GM18526 (cell line): ENCODE results near the gene EGFL7.

Experiments
- POLR2A ChIP-seq: IDR thresholded peaks from 3 replicates; pipeline ENCODE4 v1.6.1; 2011; ENCODE audit not compliant: insufficient read length; ENCODE audit errors: extremely low read depth

EGFL7 gene

DNA sequence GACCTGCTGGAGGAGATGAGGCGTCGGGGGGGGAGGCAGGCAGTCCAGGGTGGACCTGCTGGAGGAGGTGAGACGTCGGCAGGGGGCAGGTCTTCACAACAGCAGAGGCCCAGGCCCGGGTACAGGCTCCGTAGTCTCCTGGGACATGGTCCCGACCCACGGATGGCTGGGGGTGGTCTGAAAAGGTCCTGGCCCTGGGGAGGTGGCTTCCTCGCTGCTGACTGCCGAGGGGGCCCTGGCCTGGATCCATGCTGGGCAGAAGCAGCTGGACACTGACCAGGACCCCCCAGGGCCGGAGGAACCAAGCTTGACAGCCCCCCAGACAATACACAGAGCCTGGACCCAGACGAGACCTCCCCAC is 8.5 kb downstream of the EGFL7 start:
- no peak for TF ChIP-seq POLR2A

- no peak for TF ChIP-seq POLR2A
These were observed 9.1 kb downstream of the EGFL7 start for GRCh38 chr9:136671646-136672430.

DNA sequence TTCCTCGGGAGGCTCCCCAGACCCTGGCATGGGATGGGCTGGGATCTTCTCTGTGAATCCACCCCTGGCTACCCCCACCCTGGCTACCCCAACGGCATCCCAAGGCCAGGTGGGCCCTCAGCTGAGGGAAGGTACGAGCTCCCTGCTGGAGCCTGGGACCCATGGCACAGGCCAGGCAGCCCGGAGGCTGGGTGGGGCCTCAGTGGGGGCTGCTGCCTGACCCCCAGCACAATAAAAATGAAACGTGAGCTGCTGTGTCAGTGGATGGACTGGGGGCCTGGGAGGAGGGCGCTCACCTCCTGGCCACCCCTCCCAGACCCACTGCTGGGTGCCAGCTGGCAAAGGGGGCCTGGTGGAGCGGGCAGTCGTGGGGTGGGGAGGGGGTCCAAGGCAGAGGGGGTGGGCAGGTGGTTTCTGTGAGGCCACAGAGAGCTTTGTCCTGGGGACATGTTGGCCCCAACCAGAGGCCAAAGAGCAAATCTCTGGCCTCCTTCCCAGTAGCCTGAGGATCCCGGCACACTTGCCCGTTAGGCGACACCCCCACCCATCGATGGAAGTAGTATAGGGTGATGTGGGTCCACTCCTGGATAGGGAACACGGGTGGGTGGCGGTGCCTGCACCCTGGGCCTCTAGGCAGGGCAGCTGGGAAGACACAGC is 9.8 kb downstream of the EGFL7 start:
- no peak for TF ChIP-seq POLR2A

- TF ChIP-seq POLR2A, result no peak
These were observed 10.6 kb downstream of the EGFL7 start for GRCh38 chr9:136673088-136673974.

DNA sequence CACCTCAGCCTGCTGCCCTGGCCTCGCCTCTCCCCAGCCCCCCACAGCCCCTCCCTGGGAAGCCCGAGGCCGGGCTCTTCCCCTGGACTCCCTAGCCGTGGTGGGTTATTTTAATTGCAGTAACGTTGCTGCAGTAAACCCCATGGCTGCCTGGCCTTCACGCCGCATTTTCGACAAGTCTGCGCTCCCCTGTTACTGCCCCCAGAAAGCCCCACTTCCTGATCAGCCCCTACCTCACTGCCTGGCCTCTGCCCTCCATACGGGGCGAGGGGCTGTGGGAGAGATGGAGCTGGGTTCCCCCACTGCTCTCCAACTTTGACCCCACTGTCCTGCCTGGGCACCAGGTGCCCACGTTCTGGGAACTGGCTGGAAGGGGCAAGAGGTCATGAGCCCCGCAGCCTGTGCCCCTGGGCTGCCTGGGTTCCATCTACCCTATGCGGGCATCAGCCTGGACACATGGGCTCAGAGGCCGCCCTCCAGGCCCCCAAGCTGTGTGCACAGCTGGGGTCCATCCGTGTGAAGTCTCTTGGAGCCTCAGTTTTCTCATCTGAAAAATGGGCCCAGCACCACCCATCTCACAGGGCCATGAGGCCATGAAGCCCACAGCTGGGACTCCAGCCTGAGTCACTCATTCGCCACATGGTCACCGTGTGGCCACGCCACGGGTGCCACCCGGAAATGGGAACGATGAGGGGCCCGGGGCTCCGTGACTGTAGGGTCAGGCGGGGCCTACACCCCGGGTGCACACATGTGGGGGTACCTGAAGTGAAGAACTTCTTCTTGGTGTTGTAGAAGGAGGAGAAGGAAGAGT is 11.5 kb downstream of the EGFL7 start:
- TF ChIP-seq POLR2A, result no peak

- no peak for TF ChIP-seq POLR2A
These were observed 12.2 kb downstream of the EGFL7 start for GRCh38 chr9:136674786-136675349.

GRCh38 chr9:136675477-136676296 is 13.0 kb downstream of the EGFL7 start:
- no peak for TF ChIP-seq POLR2A

DNA sequence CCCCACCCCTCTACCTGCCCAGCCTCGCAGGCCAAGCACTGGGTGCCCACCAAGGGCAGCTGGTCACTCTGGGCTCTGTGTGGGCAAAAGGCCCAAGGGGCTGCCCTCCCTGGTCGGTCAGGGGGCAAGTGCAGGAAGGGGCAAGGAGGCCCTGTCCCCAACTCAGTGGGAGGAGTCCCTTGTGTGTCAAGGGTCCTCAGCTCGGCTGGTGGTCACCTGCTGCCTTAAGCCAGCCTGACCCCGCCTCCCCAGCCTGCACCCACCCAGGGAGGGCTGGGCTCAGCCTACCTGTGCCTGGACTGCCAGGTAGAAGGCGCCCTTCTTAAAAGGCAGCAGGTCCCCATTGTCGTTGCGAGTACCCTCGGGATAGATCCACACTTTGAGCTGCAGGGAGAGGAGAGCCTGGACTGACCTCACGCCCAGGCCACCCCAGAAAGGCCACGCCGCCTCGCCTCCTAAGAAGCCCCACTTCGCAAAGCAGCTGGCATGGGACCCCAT is 13.6 kb downstream of the EGFL7 start:
- TF ChIP-seq POLR2A, result no peak

DNA sequence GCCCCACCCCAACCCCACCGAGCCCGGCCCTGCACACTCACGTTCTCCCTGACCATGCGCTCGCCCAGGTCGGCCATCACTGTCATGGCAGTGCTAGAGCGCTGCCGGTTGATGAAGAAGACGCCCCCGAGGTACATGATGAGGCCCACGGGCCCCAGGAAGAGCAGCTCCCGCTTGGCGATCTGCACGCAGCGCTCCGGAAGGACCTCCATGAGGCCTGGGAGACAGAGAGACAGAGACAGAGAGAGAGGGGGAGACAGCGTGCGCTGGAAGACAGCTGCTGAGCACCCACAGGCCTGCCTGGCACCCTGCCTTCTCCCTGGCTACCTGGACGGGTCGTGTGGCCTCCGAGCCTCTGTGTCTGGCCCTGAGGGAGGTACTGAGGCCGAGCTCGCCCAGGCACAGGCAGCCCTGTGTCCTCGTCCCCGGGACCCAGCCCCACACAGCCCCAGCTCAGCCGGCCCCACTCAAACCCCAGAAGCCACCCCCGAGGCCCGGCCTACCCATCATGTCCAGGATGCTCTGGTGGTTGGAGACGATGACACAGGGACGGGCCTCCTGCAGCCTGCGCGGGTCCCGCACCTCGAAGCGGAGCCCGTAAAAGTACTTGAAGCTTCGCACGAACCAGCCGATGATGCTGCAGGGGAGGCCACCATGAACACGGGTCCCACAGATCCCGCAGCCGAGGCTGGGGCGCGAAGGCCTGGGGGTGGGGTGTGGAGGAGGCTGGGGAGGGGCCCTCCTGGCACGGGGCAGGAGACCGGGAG is 14.4 kb downstream of the EGFL7 start:
- TF ChIP-seq POLR2A, result no peak

DNA sequence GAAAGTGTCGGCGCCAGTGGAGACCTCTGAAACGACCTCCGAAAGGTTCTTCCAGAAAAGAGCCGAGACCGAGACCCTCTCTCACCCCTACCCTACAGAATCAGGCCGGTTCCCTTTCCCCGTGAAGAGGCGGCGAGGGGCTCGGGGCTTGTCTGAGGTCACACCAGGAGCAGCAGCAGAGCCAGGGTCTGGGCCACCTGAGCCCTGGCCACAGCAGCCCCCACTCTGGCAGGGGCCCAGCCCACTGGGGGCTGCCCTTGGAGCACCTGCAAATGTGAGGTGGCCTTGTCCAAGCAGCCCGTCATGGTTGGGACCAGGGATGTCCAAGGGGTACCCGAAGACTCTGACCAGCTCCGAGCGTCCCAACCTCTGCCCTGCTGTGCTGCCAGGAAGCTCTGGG is 15.3 kb downstream of the EGFL7 start:
- TF ChIP-seq POLR2A, result no peak

DNA sequence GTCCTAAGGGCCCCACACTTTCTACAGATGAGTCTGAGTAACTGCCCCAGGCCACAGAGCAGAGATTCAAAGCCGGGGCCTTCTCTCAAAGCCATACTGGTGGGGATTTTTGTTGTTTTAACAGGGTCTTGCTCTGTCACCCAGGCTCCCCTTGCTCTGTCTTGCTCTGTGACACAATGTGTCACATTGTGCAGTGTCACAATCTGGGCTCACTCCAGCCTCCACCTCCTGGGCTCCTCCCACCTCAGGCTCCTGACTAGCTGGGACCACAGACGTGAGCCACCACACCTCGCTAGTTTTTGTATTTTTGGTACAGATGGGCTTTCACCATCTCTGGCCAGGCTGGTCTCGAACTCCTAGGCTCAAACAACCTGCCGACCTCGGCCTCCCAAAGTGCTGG is 15.9 kb downstream of the EGFL7 start:
- TF ChIP-seq POLR2A, result no peak

DNA sequence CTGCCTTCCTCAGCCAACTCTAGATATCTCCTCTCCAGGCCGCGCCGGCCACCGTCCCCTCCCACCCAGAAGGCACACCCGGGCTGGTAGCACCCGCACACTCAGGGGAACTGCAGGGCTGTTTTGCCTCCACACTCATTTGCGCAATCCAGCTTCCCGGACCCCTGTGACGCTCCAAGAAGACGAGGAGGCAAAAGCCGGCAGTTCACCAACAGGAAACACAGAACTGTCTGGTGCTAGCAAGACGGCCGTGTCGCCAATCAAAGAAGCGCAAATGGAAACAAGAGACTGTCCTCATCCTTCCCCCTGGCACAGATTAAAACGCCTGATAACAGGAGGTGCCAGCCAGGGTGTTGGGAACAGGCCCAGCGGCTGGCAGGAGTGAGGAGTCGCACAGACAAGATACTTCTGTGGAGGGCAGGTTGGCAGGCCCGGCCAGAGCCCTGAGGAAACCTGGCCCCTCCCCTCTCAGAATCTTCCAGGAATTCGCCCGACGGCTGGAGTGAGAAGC is 16.8 kb downstream of the EGFL7 start:
- no peak for TF ChIP-seq POLR2A

- TF ChIP-seq POLR2A, result no peak
These were observed 18.3 kb downstream of the EGFL7 start for GRCh38 chr9:136681029-136681428.
